ENCODE data around the gene JARID2.
"Not testable (repeated sequence)": the region's sequence is repeated elsewhere in the genome, so short reads cannot be mapped to it uniquely, and the experiment has no call there.

The JARID2 gene

DNA sequence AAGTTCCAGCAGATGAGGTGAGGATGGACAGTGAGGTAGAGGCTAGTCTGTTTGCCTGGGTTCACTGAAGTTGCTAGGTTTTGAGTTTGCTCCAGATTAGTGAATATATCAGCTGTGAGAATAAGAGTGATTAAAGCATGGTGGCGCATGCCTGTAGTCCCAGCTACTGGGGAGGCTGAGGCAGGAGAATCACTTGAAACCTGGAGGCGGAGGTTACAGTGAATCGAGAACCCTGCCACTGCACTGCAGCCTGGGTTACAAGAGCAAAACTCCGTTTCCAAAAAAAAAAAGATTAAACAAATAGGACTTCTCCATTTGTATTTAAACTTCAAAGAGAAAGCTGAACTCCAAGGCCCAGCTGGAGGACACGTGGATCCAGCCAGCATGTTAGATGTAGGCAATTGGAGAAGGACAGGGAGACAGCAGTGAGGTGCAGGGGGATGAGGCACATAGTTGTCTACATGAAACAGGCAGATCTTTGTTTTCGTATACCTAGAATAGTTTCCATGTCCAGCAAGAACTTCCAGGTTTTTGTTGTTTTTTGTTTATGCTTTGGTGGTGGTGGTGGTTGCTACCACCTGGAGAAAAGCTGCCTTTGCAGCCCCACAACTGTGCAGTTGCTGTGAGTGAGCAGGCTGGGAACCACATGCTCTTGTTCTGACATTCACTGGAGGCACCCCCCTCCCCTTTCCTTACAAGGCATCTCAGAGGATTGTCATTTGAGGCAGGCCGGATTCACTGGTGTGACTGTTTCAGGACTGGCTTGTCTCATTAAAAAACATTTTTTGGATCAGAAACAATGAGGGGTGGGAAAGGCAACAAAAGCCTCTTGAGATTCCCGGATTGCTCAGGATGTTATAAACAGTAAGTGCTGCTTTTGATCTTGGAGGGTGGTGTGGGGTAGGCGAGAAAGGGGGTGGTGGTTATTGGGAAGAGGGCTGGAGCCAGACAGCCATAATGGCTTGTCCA, 72.3 kb downstream of the JARID2 start:
- peaks cover 0 to 19% (median 5%) of the 10 kb centered on the region in 11 experiments; a peak in 8 of 22 replicates for H3K36me3 ChIP-seq
- H3K9me3 ChIP-seq (replicated peaks in 1 of 11) = peaks cover 0 to 3% (median 0%) of the 10 kb centered on the region in 11 experiments; a peak in 2 of 22 replicates
- H3K4me3 ChIP-seq = no peak overlapping the region
- H3K27ac ChIP-seq = peak overlapping the region in 3 of 11 experiments; percentile 7 to 34 (median 12); a peak in 4 of 22 replicates
- peak overlapping the region in 4 of 11 experiments; percentile 4 to 24 (median 10); a peak in 2 of 22 replicates for H3K9ac ChIP-seq
- no peak for TF ChIP-seq Cebpa-rat (IDR thresholded peaks at IDR 0.05)
- H3K27me3 ChIP-seq = no peaks in the 10 kb centered on the region
- peaks cover 55 to 100% (median 85%) of the 10 kb centered on the region in 11 experiments; a peak in 20 of 22 replicates for H4K20me1 ChIP-seq
- peaks cover 56 to 90% (median 69%) of the 10 kb centered on the region in 10 experiments for H3K4me1 ChIP-seq
- H3K4me2 ChIP-seq = peak overlapping the region; percentile 29 to 73 (median 57)

DNA sequence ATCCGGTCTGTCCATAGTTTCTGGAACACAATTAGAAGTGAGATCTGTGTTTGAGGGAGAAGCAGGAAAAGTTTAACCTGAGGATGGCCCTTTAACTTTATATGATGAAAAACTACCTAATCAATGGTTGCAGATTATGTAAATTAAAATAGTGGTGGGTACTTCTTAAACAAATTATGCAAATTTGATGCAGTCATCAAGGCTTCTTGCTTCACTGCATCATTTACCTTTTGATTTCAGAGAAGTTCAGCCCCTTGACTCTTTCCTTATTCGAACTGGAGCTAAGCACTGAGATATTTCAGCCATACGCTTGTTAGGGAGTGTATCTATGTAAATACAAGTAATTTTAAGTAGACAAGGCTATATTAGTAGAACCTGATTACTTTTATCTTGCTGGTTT, 73.8 kb downstream of the JARID2 start:
- Histone ChIP-seq H3K4me2 (peak overlapping the region in 6 of 11 experiments; percentile 1 to 73 (median 52); a peak in 7 of 22 replicates), H3K27ac (0 out of 22 replicates have a peak overlapping the region, but pooled peaks of 1 of the 11 experiments have one; percentile 11), H3K9ac (no peak overlapping the region), H3K4me3 (no peak overlapping the region), H3K4me1 (peaks cover 45 to 90% (median 62%) of the 10 kb centered on the region in 10 experiments), H3K27me3 (no peaks in the 10 kb centered on the region), H3K36me3 (peaks cover 0 to 25% (median 12%) of the 10 kb centered on the region in 11 experiments; a peak in 9 of 22 replicates), H4K20me1 (peaks cover 58 to 100% (median 85%) of the 10 kb centered on the region in 11 experiments; a peak in 20 of 22 replicates), H3K9me3 (replicated peaks in 1 of 11) (peaks cover 0 to 10% (median 0%) of the 10 kb centered on the region in 11 experiments; a peak in 2 of 22 replicates)
- TF ChIP-seq Cebpa-rat (IDR thresholded peaks at IDR 0.05) = no peak

GRCh38 chr6:15320693-15321092, 74.8 kb downstream of the JARID2 start:
- H3K4me2 ChIP-seq = no peak overlapping the region
- H3K9me3 ChIP-seq (replicated peaks in 1 of 11) = peaks cover 0 to 10% (median 0%) of the 10 kb centered on the region in 11 experiments; a peak in 2 of 22 replicates
- H3K4me1 ChIP-seq = peaks cover 44 to 90% (median 64%) of the 10 kb centered on the region in 10 experiments
- H3K27me3 ChIP-seq = no peaks in the 10 kb centered on the region
- peaks cover 0 to 25% (median 8%) of the 10 kb centered on the region in 11 experiments; a peak in 8 of 22 replicates for H3K36me3 ChIP-seq
- TF ChIP-seq Cebpa-rat (IDR thresholded peaks at IDR 0.05) = no peak
- no peak overlapping the region for H3K9ac ChIP-seq
- peak overlapping the region in 1 of 11 experiments; percentile 7; a peak in 1 of 22 replicates for H3K27ac ChIP-seq
- H4K20me1 ChIP-seq = peaks cover 66 to 100% (median 92%) of the 10 kb centered on the region in 11 experiments; a peak in 20 of 22 replicates
- H3K4me3 ChIP-seq = no peak overlapping the region

DNA sequence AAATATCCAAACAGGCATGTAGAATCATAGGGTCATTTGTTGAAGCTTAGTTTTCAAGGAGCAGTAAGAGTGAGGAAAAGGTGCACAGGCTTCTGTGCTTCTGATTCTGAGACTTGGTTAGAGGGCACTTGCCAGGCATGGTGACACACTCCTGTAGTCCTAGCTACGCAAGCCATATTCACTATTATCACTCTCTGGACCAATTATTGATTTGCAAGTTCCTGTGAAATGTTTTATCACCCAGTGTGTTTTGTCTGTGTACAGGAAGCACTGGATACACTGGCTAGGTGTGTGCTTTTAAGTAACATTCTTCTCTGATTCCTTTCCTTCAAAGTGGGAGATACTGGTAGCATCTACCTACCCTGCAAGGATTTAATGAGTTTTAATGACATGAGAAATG, 76.3 kb downstream of the JARID2 start:
- peaks cover 0 to 10% (median 0%) of the 10 kb centered on the region in 11 experiments; a peak in 2 of 22 replicates for H3K9me3 ChIP-seq (replicated peaks in 1 of 11)
- 0 out of 22 replicates have a peak overlapping the region, but pooled peaks of 1 of the 11 experiments have one; percentile 3 for H3K4me2 ChIP-seq
- H3K4me1 ChIP-seq = peaks cover 44 to 91% (median 64%) of the 10 kb centered on the region in 10 experiments
- no peak for TF ChIP-seq Cebpa-rat (IDR thresholded peaks at IDR 0.05)
- no peak overlapping the region for H3K9ac ChIP-seq
- peaks cover 0 to 25% (median 11%) of the 10 kb centered on the region in 11 experiments; a peak in 8 of 22 replicates for H3K36me3 ChIP-seq
- no peaks in the 10 kb centered on the region for H3K27me3 ChIP-seq
- no peak overlapping the region; a peak in 1 of 22 replicates for H3K27ac ChIP-seq
- H4K20me1 ChIP-seq = peaks cover 70 to 100% (median 96%) of the 10 kb centered on the region in 11 experiments
- H3K4me3 ChIP-seq = no peak overlapping the region

- Histone ChIP-seq H3K4me3 (no peak overlapping the region), H3K27ac (peak overlapping the region in 2 of 11 experiments; percentile 3 to 28; a peak in 2 of 22 replicates), H3K9ac (no peak overlapping the region), H3K36me3 (peaks cover 0 to 25% (median 9%) of the 10 kb centered on the region in 11 experiments; a peak in 7 of 22 replicates), H4K20me1 (peaks cover 70 to 100% (median 96%) of the 10 kb centered on the region in 11 experiments), H3K4me2 (peak overlapping the region in 3 of 11 experiments; percentile 0 to 7 (median 2); a peak in 2 of 22 replicates), H3K9me3 (replicated peaks in 1 of 11) (peaks cover 0 to 10% (median 0%) of the 10 kb centered on the region in 11 experiments; a peak in 2 of 22 replicates), H3K4me1 (peaks cover 44 to 91% (median 64%) of the 10 kb centered on the region in 10 experiments), H3K27me3 (no peaks in the 10 kb centered on the region)
- TF ChIP-seq Cebpa-rat (IDR thresholded peaks at IDR 0.05) = no peak
Measured at GRCh38 chr6:15322781-15323536, 77.1 kb downstream of the JARID2 start.

DNA sequence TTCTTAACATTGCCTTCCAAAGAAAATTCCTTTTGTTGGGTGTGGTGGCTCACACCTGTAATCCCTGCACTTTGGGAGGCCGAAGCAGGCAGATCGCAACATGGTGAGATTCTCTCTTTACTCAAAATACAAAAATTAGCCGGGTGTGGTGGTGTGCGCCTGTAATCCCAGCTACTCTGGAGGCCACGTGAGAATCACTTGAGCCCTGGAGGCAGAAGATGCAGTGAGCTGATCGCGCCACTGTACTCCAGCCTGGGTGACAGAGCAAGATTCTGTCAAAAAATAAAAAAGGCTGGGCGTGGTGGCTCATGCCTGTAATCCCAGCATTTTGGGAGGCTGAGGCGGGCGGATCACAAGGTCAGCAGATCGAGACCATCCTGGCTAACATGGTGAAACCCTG, 77.7 kb downstream of the JARID2 start:
- peaks cover 0 to 25% (median 12%) of the 10 kb centered on the region in 11 experiments; a peak in 7 of 22 replicates for H3K36me3 ChIP-seq
- peaks cover 44 to 91% (median 64%) of the 10 kb centered on the region in 10 experiments for H3K4me1 ChIP-seq
- peak overlapping the region in 3 of 11 experiments; percentile 0 to 89 (median 7); a peak in 1 of 22 replicates for H3K4me2 ChIP-seq
- H3K27me3 ChIP-seq; H3K9ac ChIP-seq; H3K9me3 ChIP-seq (replicated peaks in 1 of 11); H3K4me3 ChIP-seq; H3K27ac ChIP-seq: not testable (repeated sequence)
- H4K20me1 ChIP-seq = peaks cover 70 to 100% (median 96%) of the 10 kb centered on the region in 11 experiments

GRCh38 chr6:15324427-15324985, 78.6 kb downstream of the JARID2 start:
- no peak for TF ChIP-seq Cebpa-rat (IDR thresholded peaks at IDR 0.05)
- H3K9me3 ChIP-seq (replicated peaks in 1 of 11) = peaks cover 0 to 10% (median 0%) of the 10 kb centered on the region in 11 experiments; a peak in 2 of 22 replicates
- peaks cover 70 to 100% (median 96%) of the 10 kb centered on the region in 11 experiments for H4K20me1 ChIP-seq
- H3K4me1 ChIP-seq = peaks cover 44 to 91% (median 66%) of the 10 kb centered on the region in 10 experiments
- H3K9ac ChIP-seq = no peak overlapping the region
- H3K4me3 ChIP-seq = no peak overlapping the region
- H3K27ac ChIP-seq = no peak overlapping the region
- peak overlapping the region in 8 of 11 experiments; percentile 3 to 89 (median 52); a peak in 14 of 22 replicates for H3K4me2 ChIP-seq
- H3K27me3 ChIP-seq = no peaks in the 10 kb centered on the region
- peaks cover 0 to 25% (median 12%) of the 10 kb centered on the region in 11 experiments; a peak in 7 of 22 replicates for H3K36me3 ChIP-seq

All from BLaER1 treated with 17β-estradiol and CSF1 and Interleukin-3, amounts not matched to agents 10 nM and 100 nM (cell line).